ENCODE measurements around the gene ZNF385C. TPM values are rescaled to one million over a fixed set of nuclear protein-coding genes. Genes with fewer than 3 reads are reported as not detected.
"Not testable (repeated sequence)": the region's sequence is repeated elsewhere in the genome, so short reads cannot be mapped to it uniquely, and the experiment has no call there.

ZNF385C gene
- total RNA-seq, 4 donors from 2014 or later, result 0.53 to 1.3 TPM; not detected in 2

DNA sequence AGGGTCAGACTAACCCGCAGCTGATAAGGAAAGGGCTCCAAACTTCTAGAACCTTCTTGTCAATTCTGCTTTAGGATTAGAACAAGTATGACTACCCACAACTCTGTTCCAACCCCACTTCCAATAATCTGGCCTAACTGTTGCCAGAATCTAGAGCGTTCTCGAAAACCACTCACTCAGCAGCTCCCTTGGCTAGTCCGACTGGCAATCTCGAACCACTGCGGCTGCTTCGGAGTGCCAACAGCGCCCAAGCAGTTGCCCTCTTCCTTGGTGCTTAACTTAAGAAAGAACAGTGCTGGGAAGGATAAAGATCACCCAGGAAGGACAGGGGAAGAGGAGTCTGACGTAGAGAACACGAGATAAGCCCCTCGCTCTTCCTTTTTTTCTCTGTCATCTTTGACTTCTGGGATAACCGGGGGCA, 81.9 kb downstream of the ZNF385C start:
- H3K4me1 ChIP-seq, result peaks cover 0 to 65% (median 6%) of the 10 kb centered on the region in 4 donors
- no peaks in the 10 kb centered on the region for H3K27me3 ChIP-seq
- no peaks in the 10 kb centered on the region for H3K36me3 ChIP-seq
- peak overlapping the region; percentile 86 to 96 (median 90) for H3K27ac ChIP-seq
- no peaks in the 10 kb centered on the region for H3K9me3 ChIP-seq
- H3K4me3 ChIP-seq, result peak overlapping the region; percentile 76 to 86 (median 84)
- DNase-seq, result no peak
- peak in 1 of 2 donors; percentile 25 for TF ChIP-seq POLR2A (IDR thresholded peaks at IDR 0.05)
- TF ChIP-seq, protein P1, sequence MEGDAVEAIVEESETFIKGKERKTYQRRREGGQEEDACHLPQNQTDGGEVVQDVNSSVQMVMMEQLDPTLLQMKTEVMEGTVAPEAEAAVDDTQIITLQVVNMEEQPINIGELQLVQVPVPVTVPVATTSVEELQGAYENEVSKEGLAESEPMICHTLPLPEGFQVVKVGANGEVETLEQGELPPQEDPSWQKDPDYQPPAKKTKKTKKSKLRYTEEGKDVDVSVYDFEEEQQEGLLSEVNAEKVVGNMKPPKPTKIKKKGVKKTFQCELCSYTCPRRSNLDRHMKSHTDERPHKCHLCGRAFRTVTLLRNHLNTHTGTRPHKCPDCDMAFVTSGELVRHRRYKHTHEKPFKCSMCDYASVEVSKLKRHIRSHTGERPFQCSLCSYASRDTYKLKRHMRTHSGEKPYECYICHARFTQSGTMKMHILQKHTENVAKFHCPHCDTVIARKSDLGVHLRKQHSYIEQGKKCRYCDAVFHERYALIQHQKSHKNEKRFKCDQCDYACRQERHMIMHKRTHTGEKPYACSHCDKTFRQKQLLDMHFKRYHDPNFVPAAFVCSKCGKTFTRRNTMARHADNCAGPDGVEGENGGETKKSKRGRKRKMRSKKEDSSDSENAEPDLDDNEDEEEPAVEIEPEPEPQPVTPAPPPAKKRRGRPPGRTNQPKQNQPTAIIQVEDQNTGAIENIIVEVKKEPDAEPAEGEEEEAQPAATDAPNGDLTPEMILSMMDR (IDR thresholded peaks at IDR 0.05), result no peak

DNA sequence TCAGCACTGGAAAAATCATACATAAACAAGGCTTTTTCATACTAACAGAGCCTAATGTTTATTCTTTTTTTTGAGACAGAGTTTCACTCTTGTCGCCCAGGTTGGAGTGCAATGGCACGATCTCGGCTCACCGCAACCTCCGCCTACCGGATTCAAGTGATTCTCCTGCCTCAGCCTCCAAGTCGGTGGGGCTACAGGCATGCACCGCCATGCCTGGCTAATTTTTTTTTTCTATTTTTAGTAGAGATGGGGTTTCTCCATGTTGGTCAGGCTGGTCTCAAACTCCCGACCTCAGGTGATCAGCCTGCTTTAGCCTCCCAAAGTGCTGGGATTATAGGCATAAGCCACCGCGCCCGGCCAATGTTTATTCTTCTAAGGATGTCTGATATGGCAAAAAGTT, 84.5 kb downstream of the ZNF385C start:
- H3K4me3 ChIP-seq, H3K27me3 ChIP-seq, DNase-seq, H3K27ac ChIP-seq, H3K36me3 ChIP-seq, H3K9me3 ChIP-seq: not testable (repeated sequence)
- peaks cover 0 to 63% (median 3%) of the 10 kb centered on the region in 4 donors for H3K4me1 ChIP-seq

DNA sequence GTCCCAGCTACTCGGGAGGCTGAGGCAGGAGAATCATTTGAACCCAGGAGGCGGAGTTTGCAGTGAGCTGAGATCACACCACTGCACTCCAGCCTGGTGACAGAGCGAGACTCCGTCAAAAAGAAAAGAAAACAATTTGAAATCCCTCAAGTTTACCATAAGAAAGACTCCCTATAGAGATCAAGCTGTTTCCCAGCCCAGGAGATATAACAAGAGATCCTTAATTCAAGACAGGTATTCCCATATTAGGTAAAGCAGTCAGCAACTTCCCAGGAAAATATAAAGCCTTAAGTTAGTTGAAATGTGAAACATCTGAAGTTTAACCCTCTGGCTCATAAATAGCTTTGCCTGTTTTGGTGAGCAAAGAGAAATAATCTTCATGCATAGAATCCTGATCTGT, 85.9 kb downstream of the ZNF385C start:
- not testable (repeated sequence) for H3K27me3 ChIP-seq, H3K4me3 ChIP-seq, H3K27ac ChIP-seq, H3K9me3 ChIP-seq, DNase-seq, H3K36me3 ChIP-seq
- H3K4me1 ChIP-seq, result peaks cover 0 to 56% (median 3%) of the 10 kb centered on the region in 4 donors

DNA sequence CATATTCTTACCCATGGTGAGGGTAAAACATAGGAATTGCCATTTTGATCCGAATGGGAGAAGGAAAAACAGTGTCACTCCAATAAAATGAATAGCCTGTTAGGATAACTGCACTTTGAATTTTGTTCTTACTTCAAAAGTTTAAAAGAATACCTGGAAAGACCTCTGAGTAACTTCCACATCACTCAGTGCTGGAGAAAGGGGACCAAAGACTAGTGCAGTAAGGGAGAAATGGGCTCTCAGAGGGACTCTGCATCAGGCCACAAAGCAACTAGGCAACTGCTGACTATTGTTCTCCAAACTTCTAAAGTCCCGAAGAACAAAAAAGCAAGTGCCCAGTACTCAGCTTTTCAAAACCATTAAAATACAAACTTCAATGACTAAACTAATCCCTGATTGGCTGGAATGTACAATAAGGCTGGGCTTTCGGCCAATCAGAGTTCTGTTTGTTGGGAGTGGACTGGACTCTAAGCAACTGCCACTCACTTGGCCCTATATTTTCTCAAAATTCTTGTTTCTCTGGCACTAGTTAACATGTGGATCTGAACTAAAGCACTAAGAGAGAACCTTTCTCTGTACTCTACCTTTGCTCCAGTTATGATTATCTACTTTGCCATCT, 87.3 kb downstream of the ZNF385C start:
- no peak overlapping the region for H3K27ac ChIP-seq
- no peak overlapping the region for H3K4me3 ChIP-seq
- no peaks in the 10 kb centered on the region for H3K9me3 ChIP-seq
- no peak for DNase-seq
- no peaks in the 10 kb centered on the region for H3K27me3 ChIP-seq
- H3K4me1 ChIP-seq, result peaks cover 0 to 51% (median 1%) of the 10 kb centered on the region in 4 donors
- peaks cover 0 to 4% (median 0%) of the 10 kb centered on the region in 3 donors for H3K36me3 ChIP-seq
- TF ChIP-seq, protein P1 (IDR thresholded peaks at IDR 0.05), result no peak
- TF ChIP-seq POLR2A (IDR thresholded peaks at IDR 0.05), result no peak

DNA sequence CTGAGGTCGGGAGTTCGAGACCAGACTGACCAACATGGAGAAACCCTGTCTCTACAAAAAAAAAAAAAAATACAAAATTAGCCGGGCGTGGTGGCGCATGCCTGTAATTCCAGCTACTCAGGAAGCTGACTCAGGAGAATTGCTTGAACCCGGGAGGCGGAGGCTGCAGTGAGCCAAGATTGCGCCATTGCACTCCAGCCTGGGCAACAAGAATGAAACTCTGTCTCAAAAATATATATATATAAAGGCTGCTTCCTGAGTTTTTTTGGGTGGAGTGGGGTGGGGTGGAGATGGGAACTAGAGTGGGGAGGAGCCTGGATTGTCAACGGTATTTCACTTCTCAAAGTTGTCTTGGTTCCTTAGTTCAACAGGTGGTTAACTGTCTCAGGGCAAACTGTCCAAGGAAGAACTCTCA, 88.0 kb downstream of the ZNF385C start:
- H3K27ac ChIP-seq, DNase-seq, H3K9me3 ChIP-seq, H3K36me3 ChIP-seq, H3K4me3 ChIP-seq, H3K27me3 ChIP-seq: not testable (repeated sequence)
- H3K4me1 ChIP-seq, result peaks cover 0 to 44% (median 0%) of the 10 kb centered on the region in 4 donors

DNA sequence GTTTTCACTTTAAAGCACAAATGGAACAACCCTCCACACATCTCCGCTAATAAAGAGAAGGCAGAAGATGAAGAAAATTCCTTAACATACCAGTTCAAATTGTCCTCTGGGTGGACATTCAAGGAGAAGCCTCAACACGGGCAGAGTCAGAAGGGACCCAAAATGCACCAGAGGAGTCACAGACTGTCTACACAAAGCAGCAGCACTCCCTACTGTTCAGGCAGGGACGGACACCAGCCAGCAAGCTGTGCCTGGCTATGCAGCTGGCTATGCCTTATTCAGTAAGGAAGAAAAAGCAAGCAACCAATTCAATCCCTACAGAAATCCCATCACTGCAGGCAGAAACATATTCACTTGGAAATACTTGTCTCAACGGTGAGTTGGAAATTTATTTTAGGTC, 89.1 kb downstream of the ZNF385C start:
- TF ChIP-seq, protein P1 (IDR thresholded peaks at IDR 0.05), result peak in 1 of 6 experiments; percentile 13
- TF ChIP-seq POLR2A (IDR thresholded peaks at IDR 0.05), result no peak
- Histone ChIP-seq H3K9me3 (no peaks in the 10 kb centered on the region), H3K27me3 (no peaks in the 10 kb centered on the region), H3K4me1 (peaks cover 0 to 34% (median 0%) of the 10 kb centered on the region in 4 donors), H3K4me3 (no peak overlapping the region), H3K27ac (no peak overlapping the region), H3K36me3 (peaks cover 0 to 4% (median 0%) of the 10 kb centered on the region in 3 donors)
- DNase-seq, result no peak

DNA sequence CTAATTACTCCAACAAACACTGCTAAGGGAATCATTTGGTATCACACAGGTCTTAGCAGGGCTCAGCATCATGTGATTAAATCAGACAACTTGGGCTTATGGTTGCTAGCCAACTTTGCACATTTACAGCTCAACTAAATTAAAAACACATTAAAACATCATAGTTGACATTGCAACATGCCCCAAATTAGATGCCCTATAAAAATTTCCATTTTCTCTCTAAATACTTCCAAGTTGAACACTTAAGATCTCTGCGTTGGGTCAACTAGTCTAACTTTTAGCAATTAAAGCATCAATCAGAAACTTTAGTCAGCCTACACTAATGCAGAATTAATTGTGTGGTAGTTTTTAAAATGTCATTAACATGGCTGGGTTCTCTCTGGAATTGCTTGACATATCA, 93.1 kb downstream of the ZNF385C start:
- H3K27me3 ChIP-seq, result no peaks in the 10 kb centered on the region

More for the DNA sequence above, 93.1 kb downstream of the ZNF385C start:
- DNase-seq, result no peak
- Histone ChIP-seq H3K27ac (no peak overlapping the region), H3K9me3 (no peaks in the 10 kb centered on the region), H3K4me3 (no peak overlapping the region), H3K36me3 (peaks cover 0 to 10% (median 0%) of the 10 kb centered on the region in 3 donors), H3K4me1 (peaks cover 0 to 33% (median 0%) of the 10 kb centered on the region in 4 donors)
- TF ChIP-seq, protein P1 (IDR thresholded peaks at IDR 0.05), result no peak
- TF ChIP-seq POLR2A (IDR thresholded peaks at IDR 0.05), result no peak
